Stimulated activated CD4-positive, alpha-beta T cell treated with anti-CD3 and anti-CD28 coated beads, Interleukin-2, amount 100 ng/mL, for 48 hours (primary cell): ENCODE data around the gene MAP7D2.
A peak's percentile ranks its signal among the peaks of the same experiment; 100 is the strongest.

Source experiments
- DNase-seq, 2 donors: peaks; one replicate each; pipeline ENCODE4 v3.0.0-alpha.2; 2020

MAP7D2 gene

GRCh38 chrX:20112022-20112774 is 4.5 kb downstream of the MAP7D2 start:
- DNase-seq = no peak

GRCh38 chrX:20111271-20111670 is 5.4 kb downstream of the MAP7D2 start:
- DNase-seq = no peak

DNA sequence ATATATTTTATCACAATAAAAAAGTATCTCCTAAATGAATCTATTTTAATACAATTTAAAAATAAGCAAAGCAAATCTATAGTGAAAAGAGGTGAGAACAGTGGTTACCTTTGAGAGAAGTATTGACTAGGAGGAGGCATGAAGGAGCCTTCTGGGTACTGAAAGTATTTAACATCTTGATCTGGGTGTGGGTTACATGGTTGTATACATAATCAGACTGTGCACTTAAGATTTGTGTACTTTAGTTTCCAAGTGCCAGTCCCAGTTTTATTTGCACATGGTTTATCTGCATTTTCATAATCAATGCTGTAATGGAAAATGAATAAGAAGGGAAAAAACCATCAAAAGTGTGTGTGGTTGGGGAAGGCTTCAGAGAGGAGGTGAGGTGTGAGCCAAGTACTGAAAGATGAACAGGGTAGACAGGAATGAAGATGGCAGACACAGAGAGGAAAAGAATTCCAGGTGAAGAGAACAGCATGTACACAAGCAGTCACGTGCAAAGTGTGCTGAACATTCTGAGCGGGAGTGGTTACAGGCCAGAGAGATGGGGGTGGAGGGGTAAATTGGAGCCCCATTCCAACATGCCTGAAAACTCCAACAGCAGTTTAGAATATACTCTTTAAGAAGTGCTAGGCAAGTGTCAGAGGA is 14.6 kb downstream of the MAP7D2 start:
- no peak for DNase-seq

GRCh38 chrX:20091499-20091898 is 25.2 kb downstream of the MAP7D2 start:
- no peak for DNase-seq

DNA sequence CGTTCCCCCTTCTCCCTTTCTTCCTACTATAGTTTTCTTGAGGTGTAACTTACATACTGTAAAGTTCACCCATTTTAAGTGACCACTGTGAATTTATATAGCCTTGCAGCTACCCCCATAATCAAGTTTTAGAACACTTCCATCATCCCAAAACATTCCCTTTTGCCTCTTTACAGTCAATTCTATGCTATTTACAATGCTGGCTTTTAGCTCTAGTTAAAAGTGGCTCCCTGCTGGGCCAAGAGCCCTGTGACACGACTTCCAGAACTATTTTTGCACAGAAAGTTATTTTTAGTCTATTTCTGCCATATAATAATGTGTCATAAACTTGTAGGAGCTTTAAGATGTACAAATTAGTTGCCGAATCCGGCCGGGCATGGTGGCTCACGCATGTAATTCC is 26.9 kb downstream of the MAP7D2 start:
- no peak for DNase-seq

DNA sequence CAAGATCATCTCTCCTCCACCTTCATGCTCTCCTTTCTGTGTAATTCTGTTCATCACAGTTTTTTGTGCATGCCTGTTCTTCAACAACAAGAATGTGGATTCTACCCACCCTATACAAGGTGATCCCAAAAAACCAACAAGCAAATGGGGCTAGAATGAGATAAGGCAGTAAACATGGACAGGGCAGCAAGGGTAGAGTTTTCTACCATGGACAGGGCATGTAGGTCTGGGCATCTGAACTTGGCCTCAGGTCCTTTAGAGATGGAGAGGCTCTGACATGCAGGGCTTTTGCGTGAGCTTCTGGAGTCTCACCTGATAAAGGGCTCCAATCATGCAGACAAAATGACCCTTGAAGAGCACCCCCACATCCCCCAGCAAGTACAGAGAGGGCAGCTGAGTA is 36.4 kb downstream of the MAP7D2 start:
- DNase-seq = no peak

GRCh38 chrX:20071511-20072079 is 45.1 kb downstream of the MAP7D2 start:
- DNase-seq = no peak

GRCh38 chrX:20067709-20068561 is 48.8 kb downstream of the MAP7D2 start:
- no peak for DNase-seq

- peak; percentile 1 to 3 for DNase-seq
These were observed 49.6 kb downstream of the MAP7D2 start for GRCh38 chrX:20066968-20067708.

DNA sequence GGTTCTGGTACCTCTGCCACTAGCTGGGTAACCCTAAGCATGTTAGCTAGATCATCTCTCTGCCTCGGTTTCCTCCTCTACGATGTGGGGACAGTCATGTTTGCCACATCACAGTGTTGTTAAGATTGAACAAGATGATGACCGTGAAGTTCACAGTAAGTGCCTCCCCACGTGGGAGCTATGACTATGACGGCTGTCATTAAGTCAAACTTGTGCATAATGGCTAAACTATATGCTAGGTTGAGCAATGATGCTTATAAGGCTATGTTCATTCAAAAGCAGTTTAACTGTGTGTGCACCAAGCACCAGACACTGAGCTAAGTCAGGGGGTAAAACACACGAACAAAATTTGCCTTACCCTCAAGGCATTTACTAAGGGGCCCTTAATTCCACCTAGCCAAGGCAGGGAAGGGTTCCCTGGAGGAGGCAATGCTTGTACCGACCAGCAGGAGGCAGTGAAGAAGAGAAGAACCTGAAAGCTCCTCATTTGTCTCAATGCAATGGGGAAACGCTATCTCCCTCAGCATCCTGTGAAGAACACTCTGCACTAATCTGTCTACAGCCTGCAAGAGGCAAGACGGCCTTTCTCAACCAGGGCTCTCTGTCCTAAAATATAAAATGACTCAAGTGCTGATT is 52.9 kb downstream of the MAP7D2 start:
- peak; percentile 1 to 11 for DNase-seq

- DNase-seq = no peak
These were observed 53.6 kb downstream of the MAP7D2 start for GRCh38 chrX:20063153-20063552.

DNA sequence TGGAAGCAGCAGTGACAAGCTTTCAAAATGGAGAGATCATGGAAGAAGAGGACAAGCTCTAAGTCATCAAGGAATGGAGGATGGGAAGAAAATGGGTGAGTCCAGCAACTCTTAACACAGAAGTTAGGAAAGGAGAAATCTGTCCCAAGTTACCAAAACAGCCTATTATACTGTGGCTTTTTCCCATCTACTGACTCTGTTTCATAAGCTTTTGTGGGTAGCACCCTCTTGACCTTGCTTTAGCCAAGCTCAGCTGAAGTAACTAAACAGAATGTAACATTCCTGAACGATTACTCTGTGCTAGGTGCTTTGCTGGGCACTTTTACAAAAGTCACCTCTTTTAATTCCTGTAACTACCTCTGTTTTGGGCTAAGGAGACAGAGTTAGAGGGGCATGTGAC is 54.9 kb downstream of the MAP7D2 start:
- DNase-seq = no peak

GRCh38 chrX:20060961-20061748 is 55.6 kb downstream of the MAP7D2 start:
- no peak for DNase-seq

- DNase-seq = no peak
These were observed 57.1 kb downstream of the MAP7D2 start for GRCh38 chrX:20059467-20060128.

DNA sequence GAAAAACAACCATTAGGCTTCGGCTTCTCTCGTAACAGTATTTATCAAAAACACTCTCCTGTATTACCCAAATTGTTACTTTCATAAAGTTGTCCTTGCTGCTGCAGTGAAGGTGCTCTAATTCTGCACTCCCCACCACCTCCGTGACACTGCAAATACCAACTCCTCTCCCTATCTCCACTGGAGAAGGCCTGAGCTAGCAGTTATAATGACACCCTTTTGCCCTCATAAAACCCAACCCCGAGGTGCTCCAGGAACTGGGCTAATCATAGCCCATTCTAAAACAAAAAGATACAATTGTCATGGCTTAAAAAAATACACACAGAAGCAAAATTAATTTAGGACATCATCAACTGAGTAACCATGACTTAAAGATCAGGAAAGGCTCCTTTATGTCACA is 59.2 kb downstream of the MAP7D2 start:
- DNase-seq = no peak

GRCh38 chrX:20056704-20057103 is 60.0 kb downstream of the MAP7D2 start:
- no peak for DNase-seq

GRCh38 chrX:20053537-20053936 is 63.2 kb downstream of the MAP7D2 start:
- no peak for DNase-seq

- DNase-seq = no peak
These were observed 69.8 kb downstream of the MAP7D2 start for GRCh38 chrX:20046864-20047263.

GRCh38 chrX:20046223-20046622 is 70.5 kb downstream of the MAP7D2 start:
- no peak for DNase-seq

GRCh38 chrX:20042221-20042620 is 74.5 kb downstream of the MAP7D2 start:
- DNase-seq = no peak

DNA sequence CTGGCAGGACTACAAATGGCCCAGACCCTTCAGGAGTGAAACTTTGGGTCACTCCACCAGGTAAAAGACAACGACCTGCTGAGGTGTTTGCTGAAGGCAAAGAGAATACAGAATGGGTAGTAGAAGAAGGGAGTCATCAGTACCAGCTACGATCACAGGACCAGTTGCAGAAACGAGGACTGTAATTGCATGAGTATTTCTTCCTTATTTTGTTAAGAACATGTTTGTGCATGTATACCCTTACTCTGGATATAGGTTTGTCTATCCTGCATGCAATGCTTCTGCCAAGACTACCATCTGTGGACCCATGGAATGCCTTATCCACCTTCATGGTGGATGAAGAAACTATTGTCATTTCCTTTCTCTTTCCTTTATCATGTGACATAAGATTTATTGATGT is 77.7 kb downstream of the MAP7D2 start:
- no peak for DNase-seq
